HG03039 (cell line): ENCODE data around the gene MPP2.

Source experiments
- ATAC-seq: cut with Tn5 transposase; IDR thresholded peaks from one replicate; pipeline ENCODE4 v1.9.1; 2021; ENCODE audit warnings: mild to moderate bottlenecking, moderate library complexity; ENCODE audit not compliant: unreplicated experiment

The MPP2 gene

DNA sequence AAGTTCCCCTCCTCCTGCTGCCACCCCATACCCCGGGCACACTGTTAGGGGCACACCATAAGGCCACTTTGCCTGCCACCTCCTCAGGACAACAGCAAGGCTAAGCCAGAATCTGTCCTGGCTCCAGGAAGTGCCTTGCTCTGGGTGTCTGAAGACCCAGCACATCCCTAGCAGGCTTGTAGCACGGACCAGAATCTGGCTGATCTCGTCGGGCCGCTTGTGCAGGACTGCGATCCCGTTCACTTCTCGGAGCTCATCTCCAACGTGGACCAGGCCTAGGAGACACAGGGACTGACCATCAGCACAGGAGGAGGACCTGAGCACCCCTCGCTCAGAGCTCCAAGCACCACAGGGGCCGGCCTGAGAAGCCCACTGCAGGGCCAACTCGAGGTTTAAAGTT lies 81.8 kb downstream of the MPP2 start:
- ATAC-seq: no peak
